B cell (primary cell): ENCODE measurements around the gene GGNBP2. TPM values are rescaled to one million over a fixed set of nuclear protein-coding genes. Genes with fewer than 3 reads are reported as not detected.

Source experiments
- ATAC-seq: fragments of 200-7000 bp; cut with Tn5 transposase; one replicate; pipeline ENCODE4 v1.10.0; 2021; ENCODE audit warnings: low read depth, mild to moderate bottlenecking, moderate number of reproducible peaks, moderate library complexity
- CTCF ChIA-PET: fragments of 350-600 bp; sonication (Branson Sonifier 250); formaldehyde crosslinking; loops from one replicate; lab custom pipeline; 2021; ENCODE audit warnings: antibody characterized with exemption, inconsistent platforms; lab: Charles Lee
- POLR2A ChIA-PET: fragments of 350-600 bp; sonication (Branson Sonifier 250); formaldehyde crosslinking; loops from one replicate; lab custom pipeline; 2021; ENCODE audit warnings: antibody characterized with exemption; lab: Charles Lee
- DNase-seq: peaks from one replicate; pipeline ENCODE4 v3.0.0; 2013
- H2AFZ ChIP-seq: 2 replicates; pipeline ENCODE4 v1.6.1; 2012; ENCODE audit warnings: mild to moderate bottlenecking, low read depth, low read length; ENCODE audit not compliant: insufficient read depth, poor library complexity, severe bottlenecking
- H3K27ac ChIP-seq, 2 donors: 1 replicate in 1 of 2; 2 replicates in 1 of 2; pipeline ENCODE4 v1.5.1; 2012 to 2013; ENCODE audit warnings: low read length in 2 of 2, mild to moderate bottlenecking in 2 of 2, moderate library complexity in 1 of 2
- H3K27me3 ChIP-seq, 4 experiments: fragments of 200-600 bp in 1 of 4; sonication (generic) in 1 of 4; replicated peaks in 1 of 4; 1 replicate in 2 of 4; 2 replicates in 2 of 4; pipeline versions ENCODE4 v1.6.1 to v1.7.0; 2013 to 2016; ENCODE audit warnings: low read length in 3 of 4, mild to moderate bottlenecking in 2 of 4, mixed read lengths in 1 of 4, moderate library complexity in 1 of 4; ENCODE audit not compliant: insufficient read depth in 4 of 4, control insufficient read depth in 3 of 4; ENCODE audit errors: control extremely low read depth in 1 of 4
- H3K36me3 ChIP-seq, 2 experiments: replicated peaks in 1 of 2; 1 replicate in 1 of 2; 2 replicates in 1 of 2; pipeline versions ENCODE4 v1.6.1 to v1.7.1; 2013; ENCODE audit warnings: low read length in 1 of 2; ENCODE audit not compliant: insufficient read depth in 2 of 2, control insufficient read depth in 1 of 2; ENCODE audit errors: control extremely low read depth in 1 of 2, extremely low read depth in 1 of 2
- H3K4me1 ChIP-seq, 2 donors: fragments of 200-600 bp in 1 of 2; sonication (generic) in 1 of 2; 1 replicate in 1 of 2; 2 replicates in 1 of 2; pipeline versions ENCODE4 v1.5.1 to v1.6.1; 2013 to 2017; ENCODE audit warnings: low read length in 2 of 2; ENCODE audit not compliant: control insufficient read depth in 2 of 2, insufficient read depth in 2 of 2
- H3K4me2 ChIP-seq: replicated peaks from 2 replicates; pipeline ENCODE3; 2012; ENCODE audit warnings: mild to moderate bottlenecking, low read depth, low read length; ENCODE audit not compliant: poor library complexity, severe bottlenecking
- H3K4me3 ChIP-seq, 5 experiments: fragments of 200-600 bp in 1 of 5; sonication (generic) in 1 of 5; 1 replicate in 3 of 5; 2 replicates in 2 of 5; pipeline versions ENCODE4 v1.5.1 to v1.7.0; 2011 to 2016; ENCODE audit warnings: low read length in 4 of 5, mild to moderate bottlenecking in 4 of 5, low read depth in 2 of 5, control low read depth in 1 of 5, moderate library complexity in 1 of 5; ENCODE audit not compliant: insufficient read depth in 1 of 5; ENCODE audit errors: control extremely low read depth in 1 of 5, extremely low read depth in 1 of 5
- H3K79me2 ChIP-seq: fragments of 200-600 bp; sonication (generic); one replicate; pipeline ENCODE4 v1.6.0; 2016; ENCODE audit warnings: low read length; ENCODE audit not compliant: control insufficient read depth, insufficient read depth
- H3K9ac ChIP-seq: fragments of 200-600 bp; sonication (generic); 2 replicates; pipeline ENCODE4 v1.6.1; 2017; ENCODE audit warnings: mild to moderate bottlenecking, low read length, moderate library complexity
- H3K9me3 ChIP-seq, 3 donors: one replicate each; pipeline versions ENCODE4 v1.6.1 to v1.7.1; 2013; ENCODE audit warnings: low read length in 2 of 3; ENCODE audit not compliant: control insufficient read depth in 2 of 3, insufficient read depth in 1 of 3; ENCODE audit errors: control extremely low read depth in 1 of 3
- H4K20me1 ChIP-seq: 2 replicates; pipeline ENCODE4 v1.6.0; 2012; ENCODE audit warnings: mild to moderate bottlenecking, low read length; ENCODE audit not compliant: insufficient read depth, control insufficient read depth, poor library complexity, severe bottlenecking
- H3K27ac Mint-ChIP-seq: one replicate; pipeline ENCODE4 v1.8.0; 2021; ENCODE audit warnings: mixed read lengths
- H3K27me3 Mint-ChIP-seq: one replicate; pipeline ENCODE4 v1.8.0; 2021; ENCODE audit warnings: mixed read lengths
- H3K4me1 Mint-ChIP-seq: one replicate; pipeline ENCODE4 v1.8.0; 2021; ENCODE audit warnings: mixed read lengths
- H3K4me3 Mint-ChIP-seq: one replicate; pipeline ENCODE4 v1.8.0; 2021; ENCODE audit warnings: mixed read lengths
- H3K9me3 Mint-ChIP-seq: one replicate; pipeline ENCODE4 v1.8.0; 2022; ENCODE audit warnings: mixed read lengths; ENCODE audit not compliant: insufficient read depth
- EZH2 ChIP-seq: IDR thresholded peaks from 2 replicates; pipeline ENCODE4 v1.6.1; 2012; ENCODE audit warnings: borderline replicate concordance, low read depth, mild to moderate bottlenecking, moderate library complexity, low read length; ENCODE audit not compliant: insufficient read depth, poor library complexity, severe bottlenecking
- WGBS: methylation state at CpG from one replicate; pipeline ENCODE4 v1.1.5; 2013; ENCODE audit warnings: missing lambda C conversion rate; ENCODE audit not compliant: insufficient coverage; 5-methylcytosine and 5-hydroxymethylcytosine counted together
- intact Hi-C: fragments of 100-400 bp; cut with micrococcal nuclease; formaldehyde crosslinking; loops from one replicate; pipeline ENCODE4 v1.10.0; 2022
- polyA plus RNA-seq: library from polyadenylated mRNA; depleted of rRNA; stranded (reverse); fragments of >200 nt; gene quantifications from 2 replicates; pipeline ENCODE4 v1.2.3, GENCODE V29; 2012
- total RNA-seq, 2 donors: library from RNA; stranded (reverse); fragments of 120-200 nt in 1 of 2; gene quantifications; 1 replicate in 1 of 2; 2 replicates in 1 of 2; pipeline versions ENCODE4 v1.2.3 to v1.2.4, GENCODE V29; 2013 to 2022
- TF ChIP-seq, protein P1 (sequence below): fragments of 200-600 bp; IDR thresholded peaks from one replicate; pipeline ENCODE4 v1.8.0; 2022; ENCODE audit warnings: antibody characterized with exemption, mild to moderate bottlenecking

The GGNBP2 gene
- total and polyA plus RNA-seq, 2 donors (not counting 1 experiment from before 2014, with no cell fraction given): 107 to 137 TPM

DNA sequence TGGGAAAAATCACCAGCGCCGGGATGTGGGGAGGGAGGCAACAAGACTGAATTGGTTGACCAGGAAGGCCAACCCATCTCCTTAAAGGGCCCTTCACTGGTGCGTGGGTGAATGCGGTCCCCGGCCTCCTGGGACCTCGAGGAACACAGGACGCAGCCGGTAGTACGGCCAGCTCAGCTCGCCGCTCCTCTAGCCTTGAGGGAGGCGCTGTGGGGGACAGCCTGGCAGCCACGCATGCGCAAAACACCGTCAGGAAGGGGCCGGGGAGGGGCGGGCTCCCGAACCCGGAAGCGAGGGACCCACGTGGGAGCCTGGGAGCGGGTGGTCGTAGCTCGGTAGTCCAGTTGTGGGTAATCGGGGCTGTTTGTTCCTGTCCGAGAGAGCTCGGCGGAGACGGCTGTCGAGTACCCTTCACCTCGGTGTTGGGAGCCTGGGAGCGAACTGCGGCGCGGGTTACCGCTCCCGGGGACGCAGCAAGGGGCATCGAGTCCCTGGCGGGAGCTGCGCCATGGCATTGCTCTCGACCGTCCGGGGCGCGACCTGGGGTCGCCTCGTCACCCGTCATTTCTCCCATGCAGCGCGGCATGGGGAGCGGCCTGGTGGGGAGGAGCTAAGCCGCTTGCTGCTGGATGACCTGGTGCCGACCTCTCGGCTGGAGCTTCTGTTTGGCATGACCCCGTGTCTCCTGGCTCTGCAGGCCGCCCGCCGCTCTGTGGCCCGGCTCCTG lies 56.7 kb downstream of the GGNBP2 start, which contains the start of gene MRM1:
Gene MRM1, plus strand, starts transcription at position 281 of the 727 bp plus-strand sequence. Its CDS starts 228 bp downstream, at position 509.
- peaks cover 40% of the 10 kb centered on the region for H3K4me1 Mint-ChIP-seq
- intact Hi-C loops: loop anchor here (1.0 kb wide), 5 partner anchors 10 to 347 kb away; partner anchors contain the start of genes AATF and DHRS11
- Histone ChIP-seq H3K4me2 (peak within 1 kb of the TSS; percentile 95), H3K27me3 (no peaks in the 10 kb centered on the region), H3K4me3 (peak within 1 kb of the TSS; percentile 55 to 100 (median 90)), H4K20me1 (peaks cover 17% of the 10 kb centered on the region), H3K27ac (peak within 1 kb of the TSS; percentile 56 to 69), H3K79me2 (peaks cover 36% of the 10 kb centered on the region), H3K4me1 (peaks cover 11 to 25% of the 10 kb centered on the region in 2 donors), H3K9ac (peak within 1 kb of the TSS; percentile 95), H2AFZ (peak within 1 kb of the TSS; percentile 92), H3K9me3 (no peaks in the 10 kb centered on the region), H3K36me3 (no peaks in the 10 kb centered on the region)
- H3K27ac Mint-ChIP-seq: peak within 1 kb of the TSS; percentile 93
- H3K27me3 Mint-ChIP-seq: no peaks in the 10 kb centered on the region
- CTCF ChIA-PET: interaction anchor here (0.8 to 4.5 kb wide), 17 partner anchors 9 to 772 kb away, joined by 3 to 66 read pairs (median 4); partner anchors contain the start of genes DHRS11, GGNBP2, MYO19 and PIGW
- TF ChIP-seq, protein P1, sequence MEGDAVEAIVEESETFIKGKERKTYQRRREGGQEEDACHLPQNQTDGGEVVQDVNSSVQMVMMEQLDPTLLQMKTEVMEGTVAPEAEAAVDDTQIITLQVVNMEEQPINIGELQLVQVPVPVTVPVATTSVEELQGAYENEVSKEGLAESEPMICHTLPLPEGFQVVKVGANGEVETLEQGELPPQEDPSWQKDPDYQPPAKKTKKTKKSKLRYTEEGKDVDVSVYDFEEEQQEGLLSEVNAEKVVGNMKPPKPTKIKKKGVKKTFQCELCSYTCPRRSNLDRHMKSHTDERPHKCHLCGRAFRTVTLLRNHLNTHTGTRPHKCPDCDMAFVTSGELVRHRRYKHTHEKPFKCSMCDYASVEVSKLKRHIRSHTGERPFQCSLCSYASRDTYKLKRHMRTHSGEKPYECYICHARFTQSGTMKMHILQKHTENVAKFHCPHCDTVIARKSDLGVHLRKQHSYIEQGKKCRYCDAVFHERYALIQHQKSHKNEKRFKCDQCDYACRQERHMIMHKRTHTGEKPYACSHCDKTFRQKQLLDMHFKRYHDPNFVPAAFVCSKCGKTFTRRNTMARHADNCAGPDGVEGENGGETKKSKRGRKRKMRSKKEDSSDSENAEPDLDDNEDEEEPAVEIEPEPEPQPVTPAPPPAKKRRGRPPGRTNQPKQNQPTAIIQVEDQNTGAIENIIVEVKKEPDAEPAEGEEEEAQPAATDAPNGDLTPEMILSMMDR: no peak
- TF ChIP-seq EZH2: no peak
- H3K9me3 Mint-ChIP-seq: no peaks in the 10 kb centered on the region
- POLR2A ChIA-PET: interaction anchor here (0.6 to 1.9 kb wide), 4 partner anchors 9 to 66 kb away, joined by 8 to 10 read pairs (median 8); partner anchors contain the start of genes DHRS11, GGNBP2, MYO19 and PIGW
- DNase-seq (peak; percentile 93), ATAC-seq (peak; percentile 88)
- H3K4me3 Mint-ChIP-seq: peak within 1 kb of the TSS; percentile 92
- under 1% methylated on average over 60 of the region's 60 CpGs for WGBS
